Measurements from ENCODE around the gene RCBTB1. TPM values are rescaled to one million over a fixed set of nuclear protein-coding genes. Genes with fewer than 3 reads are reported as not detected.

The RCBTB1 gene
- total RNA-seq, 4 donors from 2014 or later = 5.6 to 10.7 (median 8.1) TPM

- TF ChIP-seq POLR2A (IDR thresholded peaks at IDR 0.05) (no peak), CTCF (IDR thresholded peaks at IDR 0.05) (no peak)
- Histone ChIP-seq H3K36me3 (peaks cover 0 to 25% (median 0%) of the 10 kb centered on the region in 3 donors), H3K27me3 (no peaks in the 10 kb centered on the region)
Measured at GRCh38 chr13:49538404-49538803, 47.0 kb downstream of the RCBTB1 start.

GRCh38 chr13:49536144-49536873, 49.0 kb downstream of the RCBTB1 start:
- TF ChIP-seq CTCF (IDR thresholded peaks at IDR 0.05) (no peak), POLR2A (IDR thresholded peaks at IDR 0.05) (no peak)
- no peak for DNase-seq

More at GRCh38 chr13:49538404-49538803, 47.0 kb downstream of the RCBTB1 start:
- H3K9me3 ChIP-seq = no peaks in the 10 kb centered on the region
- no peak overlapping the region for H3K27ac ChIP-seq
- H3K4me1 ChIP-seq = no peaks in the 10 kb centered on the region
- DNase-seq = no peak
- no peak overlapping the region for H3K4me3 ChIP-seq

GRCh38 chr13:49533591-49534269, 51.6 kb downstream of the RCBTB1 start:
- Histone ChIP-seq H3K36me3 (peaks cover 0 to 6% (median 0%) of the 10 kb centered on the region in 3 donors), H3K27ac (peak overlapping the region in 1 of 4 donors; percentile 26), H3K9me3 (no peaks in the 10 kb centered on the region), H3K27me3 (no peaks in the 10 kb centered on the region), H3K4me3 (no peak overlapping the region), H3K4me1 (no peaks in the 10 kb centered on the region)
- TF ChIP-seq CTCF (IDR thresholded peaks at IDR 0.05) (no peak), POLR2A (IDR thresholded peaks at IDR 0.05) (no peak)
- no peak for DNase-seq

More at GRCh38 chr13:49536144-49536873, 49.0 kb downstream of the RCBTB1 start:
- H3K4me3 ChIP-seq = no peak overlapping the region
- H3K27me3 ChIP-seq = no peaks in the 10 kb centered on the region
- no peaks in the 10 kb centered on the region for H3K4me1 ChIP-seq
- no peak overlapping the region for H3K27ac ChIP-seq
- no peaks in the 10 kb centered on the region for H3K9me3 ChIP-seq
- H3K36me3 ChIP-seq = peaks cover 0 to 22% (median 0%) of the 10 kb centered on the region in 3 donors

GRCh38 chr13:49533011-49533410, 52.3 kb downstream of the RCBTB1 start:
- no peak overlapping the region for H3K27ac ChIP-seq
- no peak for DNase-seq
- H3K9me3 ChIP-seq = no peaks in the 10 kb centered on the region
- H3K27me3 ChIP-seq = no peaks in the 10 kb centered on the region
- H3K36me3 ChIP-seq = peaks cover 0 to 13% (median 0%) of the 10 kb centered on the region in 3 donors
- no peak overlapping the region for H3K4me3 ChIP-seq
- H3K4me1 ChIP-seq = no peaks in the 10 kb centered on the region
- TF ChIP-seq CTCF (IDR thresholded peaks at IDR 0.05) (no peak), POLR2A (IDR thresholded peaks at IDR 0.05) (no peak)

- TF ChIP-seq CTCF (IDR thresholded peaks at IDR 0.05) (no peak), POLR2A (IDR thresholded peaks at IDR 0.05) (no peak)
- Histone ChIP-seq H3K4me3 (no peak overlapping the region), H3K27me3 (no peaks in the 10 kb centered on the region), H3K4me1 (no peaks in the 10 kb centered on the region), H3K27ac (no peak overlapping the region), H3K9me3 (no peaks in the 10 kb centered on the region), H3K36me3 (peaks cover 0 to 13% (median 0%) of the 10 kb centered on the region in 3 donors)
- no peak for DNase-seq
Measured at GRCh38 chr13:49532593-49532992, 52.8 kb downstream of the RCBTB1 start.
